ENCODE measurements around the gene MOB3A. TPM values are rescaled to one million over a fixed set of nuclear protein-coding genes. Genes with fewer than 3 reads are reported as not detected.

Gene MOB3A
- total and polyA plus RNA-seq, 2 of the 13 experiments (the other 11 are each of a cell fraction or from before 2014, with no cell fraction given), result 3.5 to 17.8 TPM

GRCh38 chr19:2060884-2061494 lies 35.1 kb downstream of the MOB3A start (continued):
- TF ChIP-seq THAP8 (CRISPR knock-in tag; IDR thresholded peaks at IDR 0.05; ENCODE audit: borderline replicate concordance) (0 out of 2 replicates have a peak, but pooled peaks have one; percentile 66), HOMEZ (CRISPR knock-in tag; IDR thresholded peaks at IDR 0.05; ENCODE audit: low read depth) (no peak), NR3C1 (CRISPR knock-in tag; IDR thresholded peaks at IDR 0.05) (no peak), AGO2 (optimal IDR thresholded peaks at IDR 0.05; ENCODE audit: low read depth, low read length) (peak; percentile 76), ZKSCAN5 (CRISPR knock-in tag; IDR thresholded peaks at IDR 0.05) (no peak), KLF13 (CRISPR knock-in tag; IDR thresholded peaks at IDR 0.05) (no peak), SNAPC2 (CRISPR knock-in tag; IDR thresholded peaks at IDR 0.05) (peak; percentile 8; the same call in 1 of the 2 replicates), NFAT5 (CRISPR knock-in tag; IDR thresholded peaks at IDR 0.05) (peak; percentile 72; the same call in 1 of the 2 replicates), ZNF235 (CRISPR knock-in tag; IDR thresholded peaks at IDR 0.05; ENCODE audit: borderline replicate concordance) (peak; percentile 29; the same call in 1 of the 2 replicates), CEBPB (IDR thresholded peaks at IDR 0.05; ENCODE audit: borderline replicate concordance, low read depth, low read length) (no peak), ZNF253 (CRISPR knock-in tag; IDR thresholded peaks at IDR 0.05; ENCODE audit: borderline replicate concordance) (peak; percentile 91; the same call in 1 of the 2 replicates), TAF15 (IDR thresholded peaks at IDR 0.05; ENCODE audit: low read depth, low read length, poor library complexity, severe bottlenecking) (no peak), LCORL (IDR thresholded peaks at IDR 0.05) (no peak), LCORL (CRISPR knock-in tag; IDR thresholded peaks at IDR 0.05) (peak; percentile 70), MAFK (conservative IDR thresholded peaks at IDR 0.05 in 1 of 2, IDR thresholded peaks at IDR 0.05 in 1 of 2; ENCODE audit: low read length in 2 of 2) (0 out of 4 replicates have a peak, but pooled peaks of 1 of the 2 experiments have one; percentile 21), POLR2A (IDR thresholded peaks at IDR 0.05; ENCODE audit: insufficient read depth in 1 of 2, low read depth in 2 of 2, low read length in 2 of 2) (peak; percentile 44 to 75; a peak in 3 of 4 replicates), BHLHE40 (IDR thresholded peaks at IDR 0.05; ENCODE audit: low read length) (peak; percentile 84), RNF2 (conservative IDR thresholded peaks at IDR 0.05; ENCODE audit: low read depth) (no peak), PAX8 (CRISPR knock-in tag; IDR thresholded peaks at IDR 0.05; ENCODE audit: borderline replicate concordance) (no peak), HOXA3 (CRISPR knock-in tag; IDR thresholded peaks at IDR 0.05) (peak; percentile 41; the same call in 1 of the 2 replicates), TCF7 (IDR thresholded peaks at IDR 0.05; ENCODE audit: low read depth) (0 out of 2 replicates have a peak, but pooled peaks have one; percentile 5), ATF7-NPFF (CRISPR knock-in tag; IDR thresholded peaks at IDR 0.05; ENCODE audit: low read depth) (peak; percentile 70), JARID2 (CRISPR knock-in tag; IDR thresholded peaks at IDR 0.05; ENCODE audit: insufficient replicate concordance) (no peak), ZNF670 (CRISPR knock-in tag; IDR thresholded peaks at IDR 0.05; ENCODE audit: borderline replicate concordance) (no peak), KLF11 (CRISPR knock-in tag; IDR thresholded peaks at IDR 0.05) (no peak)

Measured in HepG2 (cell line).